NCI-H2081 treated with DMSO at 0.1 percent for 48 hours (cell line): Measurements from ENCODE around the gene ZFHX3.

ENCODE experiments used
- DNase-seq: peaks from one replicate; lab custom pipeline; 2025; lab: John Stamatoyannopoulos, UW

Gene ZFHX3

GRCh38 chr16:72928090-72928981 is 119.6 kb downstream of the ZFHX3 start:
- no peak for DNase-seq

GRCh38 chr16:72927199-72928089 is 120.5 kb downstream of the ZFHX3 start:
- DNase-seq = peak; percentile 45

- no peak for DNase-seq
These were observed 121.5 kb downstream of the ZFHX3 start for GRCh38 chr16:72926177-72927070.

- DNase-seq = no peak
These were observed 122.3 kb downstream of the ZFHX3 start for GRCh38 chr16:72925631-72925979.

GRCh38 chr16:72924927-72925630 is 122.8 kb downstream of the ZFHX3 start:
- DNase-seq = no peak

- no peak for DNase-seq
These were observed 123.4 kb downstream of the ZFHX3 start for GRCh38 chr16:72924537-72924926.

GRCh38 chr16:72923757-72924156 is 124.2 kb downstream of the ZFHX3 start:
- no peak for DNase-seq

GRCh38 chr16:72922714-72923113 is 125.2 kb downstream of the ZFHX3 start:
- DNase-seq = no peak

- no peak for DNase-seq
These were observed 126.3 kb downstream of the ZFHX3 start for GRCh38 chr16:72921620-72922019.

GRCh38 chr16:72921106-72921505 is 126.8 kb downstream of the ZFHX3 start:
- no peak for DNase-seq

- DNase-seq = no peak
These were observed 130.9 kb downstream of the ZFHX3 start for GRCh38 chr16:72917051-72917450.

- DNase-seq = no peak
These were observed 132.6 kb downstream of the ZFHX3 start for GRCh38 chr16:72915331-72915730.

- DNase-seq = no peak
These were observed 134.4 kb downstream of the ZFHX3 start for GRCh38 chr16:72913551-72913950.

GRCh38 chr16:72911971-72912370 is 136.0 kb downstream of the ZFHX3 start:
- DNase-seq = no peak

GRCh38 chr16:72910875-72911274 is 137.1 kb downstream of the ZFHX3 start:
- DNase-seq = no peak

- no peak for DNase-seq
These were observed 137.5 kb downstream of the ZFHX3 start for GRCh38 chr16:72910381-72910780.

GRCh38 chr16:72909196-72909595 is 138.7 kb downstream of the ZFHX3 start:
- no peak for DNase-seq

GRCh38 chr16:72908362-72909167 is 139.4 kb downstream of the ZFHX3 start:
- no peak for DNase-seq

GRCh38 chr16:72905581-72905980 is 142.3 kb downstream of the ZFHX3 start:
- DNase-seq = no peak

- no peak for DNase-seq
These were observed 144.8 kb downstream of the ZFHX3 start for GRCh38 chr16:72903176-72903575.
